Naive thymus-derived CD8-positive, alpha-beta T cell (primary cell): ENCODE results near the gene LDLRAD4. TPM values are rescaled to one million over a fixed set of nuclear protein-coding genes. Genes with fewer than 3 reads are reported as not detected.

Source experiments
- ATAC-seq, 2 donors: fragments of 150-1000 bp; cut with Tn5 transposase in 1 of 2; sonication (Bioruptor Pico), chemical (Tn5 transposase) in 1 of 2; 1 replicate in 1 of 2; 2 replicates in 1 of 2; pipeline ENCODE4 v1.10.0; 2021; ENCODE audit warnings: mild to moderate bottlenecking in 2 of 2, moderate library complexity in 2 of 2
- POLR2A ChIA-PET: fragments of 350-600 bp; sonication (Branson Sonifier 250); formaldehyde crosslinking; loops from one replicate; lab custom pipeline; 2021; ENCODE audit warnings: antibody characterized with exemption; lab: Charles Lee
- DNase-seq, 10 donors: peaks; one replicate each; pipeline versions ENCODE4 v3.0.0 to v3.0.0-alpha.2; 2020 to 2022
- H3K27ac Mint-ChIP-seq, 10 donors: one replicate each; pipeline ENCODE4 v1.8.0; 2020 to 2022; ENCODE audit warnings: mild to moderate bottlenecking in 10 of 10, mixed read lengths in 10 of 10, moderate library complexity in 4 of 10, inconsistent platforms in 1 of 10
- H3K27me3 Mint-ChIP-seq, 5 donors: one replicate each; pipeline ENCODE4 v1.8.0; 2021 to 2022; ENCODE audit warnings: mixed read lengths in 5 of 5
- H3K36me3 Mint-ChIP-seq, 3 donors: one replicate each; pipeline ENCODE4 v1.8.0; 2020 to 2022; ENCODE audit warnings: mixed read lengths in 3 of 3, mild to moderate bottlenecking in 2 of 3, inconsistent platforms in 1 of 3
- H3K4me1 Mint-ChIP-seq, 4 donors: one replicate each; pipeline ENCODE4 v1.8.0; 2021 to 2022; ENCODE audit warnings: mixed read lengths in 4 of 4
- H3K4me3 Mint-ChIP-seq, 10 donors: one replicate each; pipeline ENCODE4 v1.8.0; 2020 to 2022; ENCODE audit warnings: mild to moderate bottlenecking in 10 of 10, mixed read lengths in 10 of 10, moderate library complexity in 6 of 10, inconsistent platforms in 1 of 10
- H3K9me3 Mint-ChIP-seq, 9 donors: one replicate each; pipeline ENCODE4 v1.8.0; 2020 to 2022; ENCODE audit warnings: mixed read lengths in 9 of 9, mild to moderate bottlenecking in 3 of 9, inconsistent platforms in 1 of 9, moderate library complexity in 1 of 9
- polyA plus RNA-seq, 3 donors: library from polyadenylated mRNA; unstranded; fragments of 300-500 nt; fragmentation: Illumina TruSeq; gene quantifications; one replicate each; pipeline ENCODE4 v1.2.3, GENCODE V29; 2021
- total RNA-seq, 8 experiments: library from RNA in 2 of 8; stranded (reverse) in 2 of 8; gene quantifications; one replicate each; pipeline ENCODE4 v1.2.3 and lab custom pipeline; 2021 to 2026

Gene LDLRAD4
- total and polyA plus RNA-seq, 5 experiments from 2014 or later = 11.4 to 56.8 (median 17.6) TPM

DNA sequence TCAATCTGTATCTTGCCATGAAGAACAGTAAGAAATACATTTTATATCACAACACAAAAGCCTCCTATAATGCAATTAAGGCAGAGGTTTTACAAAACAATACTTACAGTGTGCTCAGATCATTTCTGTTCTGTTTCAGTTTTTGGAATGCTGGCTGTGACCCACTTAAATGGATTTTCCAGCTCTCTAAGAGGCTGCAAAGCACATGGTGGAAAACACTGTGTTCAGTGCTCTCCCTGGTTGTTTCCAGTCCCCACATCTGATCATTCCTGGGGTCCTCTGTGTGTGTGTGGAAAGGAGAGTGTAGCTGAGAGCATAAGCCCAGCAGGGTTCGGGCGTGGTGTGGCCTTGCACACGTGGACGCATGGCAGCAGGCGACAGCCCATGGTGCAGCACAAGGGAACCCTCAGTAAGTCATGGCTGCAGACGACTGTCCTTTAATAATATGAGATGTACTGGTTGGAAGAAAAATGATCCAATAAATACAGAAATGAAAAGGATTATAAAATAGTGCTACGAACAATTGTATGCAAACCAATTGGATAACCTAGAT, 412.2 kb downstream of the LDLRAD4 start:
- Mint-ChIP-seq H3K9me3 (no peaks in the 10 kb centered on the region), H3K4me1 (peaks cover 9 to 29% (median 17%) of the 10 kb centered on the region in 4 donors), H3K27ac (peak overlapping the region in 2 of 10 donors; percentile 53 to 62), H3K36me3 (peaks cover 0 to 5% (median 0%) of the 10 kb centered on the region in 3 donors), H3K27me3 (no peaks in the 10 kb centered on the region), H3K4me3 (no peak overlapping the region)
- POLR2A ChIA-PET = no interaction called here
- ATAC-seq (no peak), DNase-seq (no peak)

DNA sequence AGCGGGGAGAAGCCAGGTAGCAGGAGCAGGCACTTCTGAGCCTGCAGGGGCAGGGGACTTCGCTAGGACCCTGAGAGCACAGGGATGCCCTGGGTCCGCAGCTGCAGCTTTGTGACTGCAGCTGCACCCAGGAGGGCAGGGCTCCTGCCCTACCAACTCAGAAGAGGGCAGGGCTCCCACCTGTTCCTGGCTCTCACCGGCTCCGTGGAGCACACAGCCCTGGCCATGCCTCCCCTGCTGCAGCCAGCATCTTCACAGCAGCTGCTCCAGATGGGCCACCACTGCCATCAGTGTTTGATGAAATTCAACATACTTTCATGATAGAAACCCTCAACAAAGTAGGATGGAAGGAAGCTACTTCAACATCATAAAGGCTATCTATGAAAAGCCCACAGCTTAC, 415.1 kb downstream of the LDLRAD4 start:
- DNase-seq (no peak), ATAC-seq (no peak)
- no peaks in the 10 kb centered on the region for H3K36me3 Mint-ChIP-seq
- no peaks in the 10 kb centered on the region for H3K9me3 Mint-ChIP-seq
- no peaks in the 10 kb centered on the region for H3K27me3 Mint-ChIP-seq
- H3K4me3 Mint-ChIP-seq = peak overlapping the region in 1 of 10 donors; percentile 19
- H3K4me1 Mint-ChIP-seq = peaks cover 5 to 15% (median 11%) of the 10 kb centered on the region in 4 donors
- POLR2A ChIA-PET = no interaction called here
- no peak overlapping the region for H3K27ac Mint-ChIP-seq

DNA sequence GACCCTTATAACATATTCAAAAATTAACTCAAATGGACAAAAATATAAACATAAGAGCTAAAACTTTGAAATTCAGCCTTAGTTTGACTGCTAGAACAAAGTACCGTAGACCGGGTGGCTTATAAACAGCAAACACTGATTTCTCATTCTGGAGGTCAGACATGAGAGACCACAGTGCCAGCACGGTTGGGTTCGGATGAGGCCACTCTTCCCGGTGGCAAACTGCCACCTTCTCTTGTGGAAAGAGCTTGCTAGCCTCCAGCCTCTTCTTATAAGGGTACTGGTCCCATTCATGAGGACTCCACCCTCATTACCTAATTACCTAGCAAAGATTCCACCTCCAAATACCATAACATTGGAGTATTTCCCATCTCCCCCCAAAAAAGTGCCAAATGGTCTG, 416.5 kb downstream of the LDLRAD4 start:
- POLR2A ChIA-PET = no interaction called here
- DNase-seq = no peak
- H3K27me3 Mint-ChIP-seq = no peaks in the 10 kb centered on the region
- ATAC-seq = no peak
- H3K9me3 Mint-ChIP-seq = no peaks in the 10 kb centered on the region
- H3K4me1 Mint-ChIP-seq = peaks cover 1 to 4% (median 3%) of the 10 kb centered on the region in 4 donors
- no peak overlapping the region for H3K4me3 Mint-ChIP-seq
- no peaks in the 10 kb centered on the region for H3K36me3 Mint-ChIP-seq
- H3K27ac Mint-ChIP-seq = peak overlapping the region in 1 of 10 donors; percentile 43

DNA sequence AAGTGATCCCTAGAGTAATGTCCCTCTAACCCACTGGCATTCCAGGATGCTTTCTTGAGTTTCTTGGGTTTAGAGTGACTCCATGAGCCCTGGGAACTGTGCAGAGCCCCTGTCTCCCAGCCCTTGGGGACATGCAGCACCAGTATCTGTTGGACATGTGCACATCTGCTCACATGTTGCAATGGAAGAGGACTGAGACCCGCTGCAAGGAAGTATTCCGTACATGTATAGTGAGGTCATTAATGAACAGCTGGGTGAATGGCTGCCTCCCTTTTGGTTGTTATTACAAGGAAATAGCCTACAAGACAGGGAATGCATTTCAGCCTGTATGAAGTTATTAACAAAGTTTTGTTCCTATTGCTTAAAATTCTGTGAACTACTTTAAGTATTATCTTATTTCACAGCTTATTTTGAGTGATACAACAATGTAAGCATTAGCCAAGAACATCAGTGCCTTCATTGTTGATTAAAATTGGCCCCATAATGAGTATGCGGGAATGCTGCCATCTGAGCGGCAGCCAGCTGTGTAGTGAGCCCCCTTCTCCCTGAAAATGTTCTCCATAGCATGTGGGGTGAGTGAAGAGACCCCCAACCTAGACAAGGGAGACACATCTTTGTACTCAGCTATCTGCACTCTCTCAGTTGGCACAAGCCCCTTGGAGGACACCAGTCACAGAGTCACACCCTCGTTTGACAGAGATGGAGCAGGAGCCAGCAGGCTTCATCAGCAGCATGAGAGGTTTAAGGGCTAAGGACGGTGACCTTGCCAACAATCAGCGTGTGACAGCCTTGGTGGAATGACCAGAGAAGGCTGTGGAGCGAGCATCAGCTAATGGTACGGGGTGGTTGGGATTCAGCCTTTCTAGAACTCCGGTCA, 420.4 kb downstream of the LDLRAD4 start:
- Mint-ChIP-seq H3K9me3 (peaks cover 0 to 4% (median 0%) of the 10 kb centered on the region in 9 donors), H3K27ac (peak overlapping the region in 2 of 10 donors; percentile 15 to 60), H3K4me3 (no peak overlapping the region), H3K4me1 (peaks cover 0 to 5% (median 3%) of the 10 kb centered on the region in 4 donors), H3K36me3 (peaks cover 0 to 5% (median 0%) of the 10 kb centered on the region in 3 donors), H3K27me3 (no peaks in the 10 kb centered on the region)
- no peak for ATAC-seq
- POLR2A ChIA-PET = no interaction called here
- no peak for DNase-seq

DNA sequence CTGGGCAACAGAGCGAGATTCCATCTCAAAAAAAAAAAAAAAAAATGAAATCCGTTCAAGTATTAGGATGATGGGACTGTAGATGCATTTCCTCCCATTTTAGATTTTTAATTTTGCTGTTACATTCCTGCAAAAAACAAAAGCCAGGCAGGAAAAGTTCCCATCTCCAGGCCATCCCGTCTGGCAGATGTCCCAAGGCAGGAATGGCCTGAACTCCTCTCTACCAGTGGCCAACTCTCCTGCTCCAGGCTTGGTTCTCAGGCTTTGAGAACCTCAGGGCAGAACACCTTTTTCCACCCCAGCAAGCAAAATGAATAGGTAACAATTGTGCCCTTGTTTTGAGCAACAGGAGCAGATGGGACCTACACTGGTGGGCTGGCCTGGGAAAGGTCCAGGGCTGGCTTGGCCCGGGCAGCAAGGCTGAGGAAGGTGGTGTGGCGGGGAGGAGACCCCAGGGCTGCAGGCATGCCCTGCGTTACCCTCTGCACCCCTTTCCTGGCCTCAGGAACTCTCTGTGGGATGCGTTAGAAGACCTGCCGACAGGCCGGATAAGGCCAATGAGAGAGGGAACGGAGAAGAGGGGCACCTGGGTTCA, 421.8 kb downstream of the LDLRAD4 start:
- H3K9me3 Mint-ChIP-seq = peaks cover 0 to 4% (median 0%) of the 10 kb centered on the region in 9 donors
- POLR2A ChIA-PET = interaction anchor here (0.7 kb wide), 1 partner anchor 292 kb away, joined by 6 read pairs; no protein-coding TSS in a partner anchor
- DNase-seq (no peak), ATAC-seq (no peak)
- H3K27me3 Mint-ChIP-seq = no peaks in the 10 kb centered on the region
- H3K36me3 Mint-ChIP-seq = peaks cover 7 to 9% (median 8%) of the 10 kb centered on the region in 3 donors
- H3K4me1 Mint-ChIP-seq = peaks cover 0 to 5% (median 3%) of the 10 kb centered on the region in 4 donors
- H3K27ac Mint-ChIP-seq = peak overlapping the region in 3 of 10 donors; percentile 40 to 71 (median 41)
- no peak overlapping the region for H3K4me3 Mint-ChIP-seq

DNA sequence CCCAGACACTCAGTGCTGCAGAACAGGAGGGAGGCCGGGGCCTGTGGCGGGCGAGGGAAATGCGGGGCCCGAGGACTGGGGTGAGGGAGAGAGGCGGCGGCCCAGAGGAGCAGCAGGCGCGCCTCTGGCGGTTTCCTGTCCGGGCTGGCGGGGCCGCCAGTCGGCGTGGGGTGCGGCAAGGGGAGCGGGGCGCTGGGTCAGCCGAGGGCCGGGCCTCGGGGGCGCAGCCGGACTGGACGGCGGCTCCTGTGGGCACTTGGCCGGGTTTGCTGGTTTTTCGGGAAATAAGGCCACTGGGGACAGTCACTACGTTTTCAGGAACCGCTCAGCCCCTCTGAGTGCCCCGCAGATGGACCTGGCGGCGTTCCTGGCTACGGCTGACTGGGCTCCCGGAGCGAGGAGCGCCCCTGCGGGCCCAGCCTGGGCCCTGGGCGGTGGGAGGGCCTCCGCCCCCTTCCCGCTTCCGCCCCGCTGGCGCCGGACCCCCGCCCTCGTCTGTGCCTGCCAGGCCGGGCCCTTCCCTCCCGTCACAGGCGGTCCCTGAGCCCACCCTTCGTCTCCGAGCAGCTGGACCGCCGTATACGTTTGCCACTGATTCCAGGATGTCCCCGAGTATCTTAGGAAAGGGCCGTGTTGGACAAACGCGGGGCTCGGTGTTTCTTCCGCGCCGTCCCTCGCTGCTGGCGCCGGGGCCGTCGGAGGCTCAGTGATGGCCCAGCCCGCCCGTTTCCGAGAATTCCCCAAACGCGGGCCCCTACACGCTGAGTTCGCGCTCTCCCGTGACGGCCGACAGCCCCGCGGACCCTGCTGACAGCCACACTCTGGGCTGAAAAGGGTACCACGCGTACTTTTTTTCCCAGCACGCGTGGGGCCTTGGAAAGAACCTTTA, 423.2 kb downstream of the LDLRAD4 start:
- Mint-ChIP-seq H3K4me3 (no peak overlapping the region), H3K36me3 (peaks cover 9 to 20% (median 14%) of the 10 kb centered on the region in 3 donors), H3K27ac (peak overlapping the region in 2 of 10 donors; percentile 71 to 79), H3K4me1 (peaks cover 0 to 5% (median 3%) of the 10 kb centered on the region in 4 donors), H3K27me3 (no peaks in the 10 kb centered on the region), H3K9me3 (peaks cover 0 to 4% (median 0%) of the 10 kb centered on the region in 9 donors)
- no peak for ATAC-seq
- no peak for DNase-seq
- POLR2A ChIA-PET = no interaction called here

DNA sequence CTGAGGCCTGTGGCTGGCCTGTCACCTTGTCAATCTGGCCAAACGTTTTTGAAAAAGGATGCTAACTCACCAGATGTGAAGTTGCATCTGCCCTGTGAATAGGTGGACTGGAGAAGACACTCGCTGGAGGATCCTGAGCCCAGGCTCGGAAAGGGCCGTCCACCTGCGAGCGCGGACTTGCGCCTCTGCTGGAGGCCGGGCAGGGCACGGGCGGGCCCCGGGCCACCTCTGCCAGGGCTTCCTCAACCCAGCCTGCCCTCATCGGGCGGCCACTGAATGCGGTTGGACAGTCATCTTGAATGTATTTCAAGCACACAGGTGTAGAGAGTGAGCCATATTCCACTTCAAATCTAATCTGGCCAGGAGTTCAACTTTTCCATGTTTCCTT, 423.9 kb downstream of the LDLRAD4 start:
- Mint-ChIP-seq H3K27ac (no peak overlapping the region), H3K27me3 (no peaks in the 10 kb centered on the region), H3K36me3 (peaks cover 9 to 21% (median 17%) of the 10 kb centered on the region in 3 donors), H3K4me1 (peaks cover 0 to 5% (median 3%) of the 10 kb centered on the region in 4 donors), H3K4me3 (no peak overlapping the region), H3K9me3 (peaks cover 0 to 4% (median 0%) of the 10 kb centered on the region in 9 donors)
- DNase-seq (no peak), ATAC-seq (no peak)
- POLR2A ChIA-PET = no interaction called here

DNA sequence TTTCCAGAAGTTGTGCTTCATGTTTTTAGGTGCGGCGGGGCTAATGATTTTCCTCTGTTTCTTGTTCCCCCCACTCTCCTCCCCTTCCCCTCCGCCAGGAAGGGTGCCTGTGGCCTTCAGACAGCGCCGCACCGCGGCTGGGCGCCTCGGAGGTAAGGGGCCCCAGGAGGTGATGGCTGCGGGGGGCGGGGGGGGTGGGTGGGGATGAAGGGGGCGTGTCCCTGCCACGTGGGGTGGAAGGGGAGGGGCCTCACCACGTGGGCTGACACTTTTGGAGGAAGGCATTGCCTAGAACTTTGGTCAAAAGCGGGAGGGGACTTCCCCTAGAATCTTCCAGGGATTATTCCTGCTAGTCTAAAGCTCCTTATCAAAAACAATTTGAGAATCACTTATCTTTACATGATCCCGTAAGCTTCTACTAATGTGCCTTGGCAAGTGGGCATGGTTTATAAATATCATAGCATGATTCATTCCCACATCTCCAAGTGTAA, 424.7 kb downstream of the LDLRAD4 start:
- no peak overlapping the region for H3K4me3 Mint-ChIP-seq

DNA sequence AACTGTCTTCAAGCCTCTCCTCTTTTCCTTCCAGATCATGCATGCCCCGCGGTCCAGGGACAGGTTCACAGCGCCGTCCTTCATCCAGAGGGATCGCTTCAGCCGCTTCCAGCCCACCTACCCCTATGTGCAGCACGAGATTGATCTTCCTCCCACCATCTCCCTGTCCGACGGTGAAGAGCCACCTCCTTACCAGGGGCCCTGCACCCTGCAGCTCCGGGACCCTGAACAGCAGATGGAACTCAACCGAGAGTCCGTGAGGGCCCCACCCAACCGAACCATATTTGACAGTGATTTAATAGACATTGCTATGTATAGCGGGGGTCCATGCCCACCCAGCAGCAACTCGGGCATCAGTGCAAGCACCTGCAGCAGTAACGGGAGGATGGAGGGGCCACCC, 426.5 kb downstream of the LDLRAD4 start:
- Mint-ChIP-seq H3K36me3 (peaks cover 9 to 21% (median 18%) of the 10 kb centered on the region in 3 donors), H3K4me1 (peaks cover 0 to 5% (median 3%) of the 10 kb centered on the region in 4 donors)

More for the DNA sequence above, 424.7 kb downstream of the LDLRAD4 start:
- Mint-ChIP-seq H3K9me3 (peaks cover 0 to 4% (median 0%) of the 10 kb centered on the region in 9 donors), H3K27me3 (no peaks in the 10 kb centered on the region), H3K27ac (no peak overlapping the region), H3K36me3 (peaks cover 9 to 21% (median 18%) of the 10 kb centered on the region in 3 donors), H3K4me1 (peaks cover 0 to 5% (median 3%) of the 10 kb centered on the region in 4 donors)
- DNase-seq = no peak
- POLR2A ChIA-PET = no interaction called here
- ATAC-seq = no peak

DNA sequence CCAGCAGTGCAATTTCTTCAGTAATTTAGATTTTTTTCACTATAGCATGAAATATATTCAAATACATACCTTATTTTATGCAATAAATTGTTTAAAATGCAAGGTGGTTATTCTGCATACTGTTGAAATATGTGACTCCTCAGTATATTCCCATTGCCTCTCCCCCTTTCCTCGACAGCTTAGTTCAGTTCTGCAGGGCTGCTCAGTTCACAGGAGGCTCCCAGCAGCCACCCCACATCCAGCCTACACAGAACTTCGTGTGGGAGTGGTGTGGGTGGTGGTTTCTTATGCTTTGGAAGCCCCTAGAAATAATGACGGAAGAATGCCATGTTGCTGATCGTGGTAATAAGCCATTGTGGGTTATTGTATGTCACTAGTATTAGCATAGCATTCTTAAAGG, 428.1 kb downstream of the LDLRAD4 start:
- ATAC-seq (no peak), DNase-seq (no peak)
- Mint-ChIP-seq H3K4me3 (no peak overlapping the region), H3K4me1 (no peaks in the 10 kb centered on the region), H3K27me3 (no peaks in the 10 kb centered on the region), H3K27ac (no peak overlapping the region), H3K36me3 (peaks cover 4 to 21% (median 18%) of the 10 kb centered on the region in 3 donors), H3K9me3 (no peaks in the 10 kb centered on the region)
- POLR2A ChIA-PET = no interaction called here

More for the DNA sequence above, 426.5 kb downstream of the LDLRAD4 start:
- POLR2A ChIA-PET = no interaction called here
- Mint-ChIP-seq H3K27me3 (no peaks in the 10 kb centered on the region), H3K27ac (peak overlapping the region in 1 of 10 donors; percentile 67), H3K4me3 (no peak overlapping the region), H3K9me3 (peaks cover 0 to 4% (median 0%) of the 10 kb centered on the region in 9 donors)
- ATAC-seq = no peak
- DNase-seq = no peak

DNA sequence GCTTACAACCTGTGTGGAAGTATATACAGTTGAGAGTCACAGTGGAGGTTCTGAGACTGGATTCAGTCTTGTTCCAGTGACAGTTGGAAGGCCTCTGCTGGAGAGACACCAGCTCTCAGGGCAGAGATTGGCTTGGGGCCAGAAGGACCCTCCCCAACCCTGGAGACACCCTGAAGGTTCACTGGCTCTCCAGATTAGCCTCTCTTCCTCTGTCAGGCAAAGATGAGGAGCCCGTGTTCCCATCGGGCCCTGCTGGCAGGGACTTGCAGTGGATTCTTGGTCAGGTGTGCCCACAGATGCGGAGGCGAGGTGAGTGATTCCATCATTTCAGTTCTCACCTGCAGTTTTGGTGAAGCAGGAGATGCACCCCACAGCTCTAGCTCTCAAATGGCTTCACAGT, 429.2 kb downstream of the LDLRAD4 start:
- no peak overlapping the region for H3K4me3 Mint-ChIP-seq
- POLR2A ChIA-PET = no interaction called here
- ATAC-seq (no peak), DNase-seq (no peak)
- peak overlapping the region in 1 of 10 donors; percentile 48 for H3K27ac Mint-ChIP-seq
- no peaks in the 10 kb centered on the region for H3K4me1 Mint-ChIP-seq
- no peaks in the 10 kb centered on the region for H3K9me3 Mint-ChIP-seq
- no peaks in the 10 kb centered on the region for H3K27me3 Mint-ChIP-seq
- peaks cover 4 to 21% (median 18%) of the 10 kb centered on the region in 3 donors for H3K36me3 Mint-ChIP-seq
